Measurements from ENCODE around the gene TSC22D4.

TSC22D4 gene

GRCh38 chr7:100427762-100428198 lies 51.2 kb downstream of the TSC22D4 start:
- no peak for ATAC-seq

- no peak for ATAC-seq
These were observed 52.5 kb downstream of the TSC22D4 start for GRCh38 chr7:100426516-100426915.

GRCh38 chr7:100425347-100425746 lies 53.7 kb downstream of the TSC22D4 start:
- no peak for ATAC-seq

GRCh38 chr7:100423315-100423714 lies 55.7 kb downstream of the TSC22D4 start:
- no peak for ATAC-seq

- ATAC-seq: no peak
These were observed 59.3 kb downstream of the TSC22D4 start for GRCh38 chr7:100419660-100420226.

GRCh38 chr7:100418930-100419659 lies 59.9 kb downstream of the TSC22D4 start:
- no peak for ATAC-seq

Measured in activated CD4-positive, CD25-positive, alpha-beta regulatory T cell treated with anti-CD3 and anti-CD28 coated beads, Interleukin-2, amount 50 U/mL, for 24 hours (primary cell).